ENCODE results near the gene C1orf116.

DNA sequence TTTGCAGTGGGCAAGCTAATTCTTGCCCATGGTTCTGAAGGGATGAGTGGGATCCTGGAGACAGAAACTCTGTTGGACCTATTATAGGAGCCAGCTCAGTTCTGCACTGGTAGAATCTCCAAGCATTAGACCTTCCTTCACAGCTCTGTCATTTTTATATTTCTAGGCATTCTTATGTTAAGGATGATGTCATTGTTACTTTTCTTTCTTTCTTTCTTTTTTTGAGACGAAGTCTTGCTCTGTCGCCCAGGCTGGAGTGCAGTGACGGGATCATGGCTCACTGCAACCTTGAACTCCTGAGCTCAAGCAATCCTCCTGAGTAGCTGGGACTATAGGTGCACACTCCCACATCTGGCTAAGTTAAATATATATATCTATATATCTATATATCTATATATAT, 28.0 kb upstream of the C1orf116 start:
- TF ChIP-seq POLR2A (IDR thresholded peaks at IDR 0.05) (no peak), POLR2AphosphoS5 (IDR thresholded peaks at IDR 0.05) (no peak)
- TF ChIP-seq, protein P1, sequence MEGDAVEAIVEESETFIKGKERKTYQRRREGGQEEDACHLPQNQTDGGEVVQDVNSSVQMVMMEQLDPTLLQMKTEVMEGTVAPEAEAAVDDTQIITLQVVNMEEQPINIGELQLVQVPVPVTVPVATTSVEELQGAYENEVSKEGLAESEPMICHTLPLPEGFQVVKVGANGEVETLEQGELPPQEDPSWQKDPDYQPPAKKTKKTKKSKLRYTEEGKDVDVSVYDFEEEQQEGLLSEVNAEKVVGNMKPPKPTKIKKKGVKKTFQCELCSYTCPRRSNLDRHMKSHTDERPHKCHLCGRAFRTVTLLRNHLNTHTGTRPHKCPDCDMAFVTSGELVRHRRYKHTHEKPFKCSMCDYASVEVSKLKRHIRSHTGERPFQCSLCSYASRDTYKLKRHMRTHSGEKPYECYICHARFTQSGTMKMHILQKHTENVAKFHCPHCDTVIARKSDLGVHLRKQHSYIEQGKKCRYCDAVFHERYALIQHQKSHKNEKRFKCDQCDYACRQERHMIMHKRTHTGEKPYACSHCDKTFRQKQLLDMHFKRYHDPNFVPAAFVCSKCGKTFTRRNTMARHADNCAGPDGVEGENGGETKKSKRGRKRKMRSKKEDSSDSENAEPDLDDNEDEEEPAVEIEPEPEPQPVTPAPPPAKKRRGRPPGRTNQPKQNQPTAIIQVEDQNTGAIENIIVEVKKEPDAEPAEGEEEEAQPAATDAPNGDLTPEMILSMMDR (IDR thresholded peaks at IDR 0.05) = no peak

Data from breast epithelium (tissue), 3 donors.